GM12892 (cell line): ENCODE results near the gene S1PR1.

Source experiments
- POLR2A ChIP-seq: IDR thresholded peaks from 2 replicates; pipeline ENCODE4 v1.6.1; 2011; ENCODE audit warnings: low read depth, low read length, control low read depth
- POLR2AphosphoS5 ChIP-seq: IDR thresholded peaks from 2 replicates; pipeline ENCODE4 v1.6.1; 2011; ENCODE audit warnings: low read depth, low read length, control low read depth
- TAF1 ChIP-seq: IDR thresholded peaks from 2 replicates; pipeline ENCODE4 v1.6.1; 2011; ENCODE audit warnings: low read depth, mild to moderate bottlenecking, control low read depth, low read length, borderline replicate concordance

DNA sequence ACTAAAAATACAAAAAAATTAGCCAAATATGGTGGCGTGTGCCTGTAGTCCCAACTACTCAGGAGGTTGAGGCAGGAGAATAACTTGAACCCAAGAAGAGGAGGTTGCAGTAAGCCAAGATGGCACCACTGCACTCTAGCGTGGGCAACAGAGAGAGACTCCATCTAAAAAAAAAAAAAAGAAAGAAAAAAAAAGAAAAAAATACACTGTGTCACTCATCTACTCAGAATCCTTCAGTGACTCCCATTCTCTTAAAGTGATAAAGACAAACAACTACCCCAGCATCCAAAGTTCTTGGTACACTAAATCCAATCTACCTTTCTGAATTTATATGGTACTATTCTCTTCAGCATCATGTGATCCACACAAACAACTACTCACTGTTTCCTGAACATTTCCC lies 40.2 kb upstream of the S1PR1 start:
- TF ChIP-seq POLR2A: no peak
- no peak for TF ChIP-seq POLR2AphosphoS5
- no peak for TF ChIP-seq TAF1
